H1 (cell line): Measurements from ENCODE around the gene PACSIN2. TPM values are rescaled to one million over a fixed set of nuclear protein-coding genes. Genes with fewer than 3 reads are reported as not detected.

ENCODE experiments used
- HDAC6 ChIP-seq: IDR thresholded peaks from one replicate; pipeline ENCODE4 v1.7.1; 2012; ENCODE audit warnings: low read depth, mild to moderate bottlenecking, inconsistent platforms, low read length, moderate library complexity
- SUZ12 ChIP-seq: fragments of 200-600 bp; sonication (generic); IDR thresholded peaks from 2 replicates; pipeline ENCODE4 v1.6.1; 2012; ENCODE audit warnings: mild to moderate bottlenecking, inconsistent platforms, low read length, moderate library complexity, mixed read lengths
- polyA plus RNA-seq, 7 experiments: library from polyadenylated mRNA; depleted of rRNA in 3 of 7; stranded (reverse) in 5 of 7; unstranded in 2 of 7; fragments of >200 nt in 5 of 7; fragments of 200-250 nt in 2 of 7; gene quantifications; 1 replicate in 5 of 7; 2 replicates in 1 of 7; 4 replicates in 1 of 7; pipeline versions ENCODE4 v1.2.1 to v1.2.3, GENCODE V29; 2011 to 2013; ENCODE audit warnings: missing spikeins in 2 of 7, mixed read lengths in 2 of 7
- total RNA-seq: library from RNA; stranded (reverse); fragmentation: NEBNext Ultra II Directional; extraction: Animal tissue kit (Norgen Biotek cat#: 25700); gene quantifications from 2 replicates; pipeline ENCODE4 v1.2.1, GENCODE V29; 2021
- TF ChIP-seq, protein P1 (sequence below): fragments of 300-600 bp; sonication (generic); IDR thresholded peaks from 2 replicates; pipeline ENCODE4 v1.7.1; 2012; ENCODE audit warnings: low read length, moderate library complexity, mild to moderate bottlenecking, inconsistent platforms; ENCODE audit not compliant: insufficient replicate concordance
- TF ChIP-seq, protein P2 (sequence below): IDR thresholded peaks from 2 replicates; pipeline ENCODE4 v1.6.1; 2011; ENCODE audit warnings: low read length, improper control_type of control experiment

The PACSIN2 gene
- total and polyA plus RNA-seq, 2 of the 8 experiments (the other 6 are each of a cell fraction or from before 2014, with no cell fraction given) = 44.8 to 64.2 TPM

DNA sequence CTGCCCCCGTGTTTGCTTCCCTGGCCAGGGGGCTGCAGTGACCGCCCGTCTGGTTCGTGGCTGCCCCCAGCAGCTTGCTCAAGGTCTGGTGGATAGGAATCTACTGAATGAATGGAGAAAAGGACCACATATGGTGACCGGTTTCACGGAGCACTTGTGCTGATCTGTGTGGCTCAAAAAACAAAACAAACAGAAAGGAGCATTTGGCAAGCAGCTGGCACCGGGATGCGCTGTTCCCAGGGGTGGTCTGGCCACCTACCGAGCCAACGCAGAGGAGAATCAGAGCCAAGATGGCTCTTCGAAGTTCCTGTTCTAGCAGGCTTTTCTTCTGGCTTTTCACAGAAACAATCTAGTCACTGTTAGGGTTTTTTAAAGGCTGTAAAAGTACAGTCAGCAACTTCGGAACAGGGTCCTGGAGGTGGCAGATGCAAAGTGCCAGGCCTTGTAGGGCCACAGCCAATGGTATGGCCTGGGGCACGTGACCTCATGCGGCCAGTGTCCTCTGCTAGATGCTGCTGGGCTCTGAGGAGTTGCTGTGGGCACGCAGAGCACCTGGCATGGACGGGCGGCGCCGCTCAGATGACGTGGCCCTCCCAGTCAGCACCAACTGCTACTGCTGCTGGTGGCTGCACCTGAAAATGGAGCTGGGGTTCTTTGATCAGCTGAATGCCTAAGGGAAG lies 27.3 kb upstream of the PACSIN2 start (continued):
- TF ChIP-seq, protein P1, sequence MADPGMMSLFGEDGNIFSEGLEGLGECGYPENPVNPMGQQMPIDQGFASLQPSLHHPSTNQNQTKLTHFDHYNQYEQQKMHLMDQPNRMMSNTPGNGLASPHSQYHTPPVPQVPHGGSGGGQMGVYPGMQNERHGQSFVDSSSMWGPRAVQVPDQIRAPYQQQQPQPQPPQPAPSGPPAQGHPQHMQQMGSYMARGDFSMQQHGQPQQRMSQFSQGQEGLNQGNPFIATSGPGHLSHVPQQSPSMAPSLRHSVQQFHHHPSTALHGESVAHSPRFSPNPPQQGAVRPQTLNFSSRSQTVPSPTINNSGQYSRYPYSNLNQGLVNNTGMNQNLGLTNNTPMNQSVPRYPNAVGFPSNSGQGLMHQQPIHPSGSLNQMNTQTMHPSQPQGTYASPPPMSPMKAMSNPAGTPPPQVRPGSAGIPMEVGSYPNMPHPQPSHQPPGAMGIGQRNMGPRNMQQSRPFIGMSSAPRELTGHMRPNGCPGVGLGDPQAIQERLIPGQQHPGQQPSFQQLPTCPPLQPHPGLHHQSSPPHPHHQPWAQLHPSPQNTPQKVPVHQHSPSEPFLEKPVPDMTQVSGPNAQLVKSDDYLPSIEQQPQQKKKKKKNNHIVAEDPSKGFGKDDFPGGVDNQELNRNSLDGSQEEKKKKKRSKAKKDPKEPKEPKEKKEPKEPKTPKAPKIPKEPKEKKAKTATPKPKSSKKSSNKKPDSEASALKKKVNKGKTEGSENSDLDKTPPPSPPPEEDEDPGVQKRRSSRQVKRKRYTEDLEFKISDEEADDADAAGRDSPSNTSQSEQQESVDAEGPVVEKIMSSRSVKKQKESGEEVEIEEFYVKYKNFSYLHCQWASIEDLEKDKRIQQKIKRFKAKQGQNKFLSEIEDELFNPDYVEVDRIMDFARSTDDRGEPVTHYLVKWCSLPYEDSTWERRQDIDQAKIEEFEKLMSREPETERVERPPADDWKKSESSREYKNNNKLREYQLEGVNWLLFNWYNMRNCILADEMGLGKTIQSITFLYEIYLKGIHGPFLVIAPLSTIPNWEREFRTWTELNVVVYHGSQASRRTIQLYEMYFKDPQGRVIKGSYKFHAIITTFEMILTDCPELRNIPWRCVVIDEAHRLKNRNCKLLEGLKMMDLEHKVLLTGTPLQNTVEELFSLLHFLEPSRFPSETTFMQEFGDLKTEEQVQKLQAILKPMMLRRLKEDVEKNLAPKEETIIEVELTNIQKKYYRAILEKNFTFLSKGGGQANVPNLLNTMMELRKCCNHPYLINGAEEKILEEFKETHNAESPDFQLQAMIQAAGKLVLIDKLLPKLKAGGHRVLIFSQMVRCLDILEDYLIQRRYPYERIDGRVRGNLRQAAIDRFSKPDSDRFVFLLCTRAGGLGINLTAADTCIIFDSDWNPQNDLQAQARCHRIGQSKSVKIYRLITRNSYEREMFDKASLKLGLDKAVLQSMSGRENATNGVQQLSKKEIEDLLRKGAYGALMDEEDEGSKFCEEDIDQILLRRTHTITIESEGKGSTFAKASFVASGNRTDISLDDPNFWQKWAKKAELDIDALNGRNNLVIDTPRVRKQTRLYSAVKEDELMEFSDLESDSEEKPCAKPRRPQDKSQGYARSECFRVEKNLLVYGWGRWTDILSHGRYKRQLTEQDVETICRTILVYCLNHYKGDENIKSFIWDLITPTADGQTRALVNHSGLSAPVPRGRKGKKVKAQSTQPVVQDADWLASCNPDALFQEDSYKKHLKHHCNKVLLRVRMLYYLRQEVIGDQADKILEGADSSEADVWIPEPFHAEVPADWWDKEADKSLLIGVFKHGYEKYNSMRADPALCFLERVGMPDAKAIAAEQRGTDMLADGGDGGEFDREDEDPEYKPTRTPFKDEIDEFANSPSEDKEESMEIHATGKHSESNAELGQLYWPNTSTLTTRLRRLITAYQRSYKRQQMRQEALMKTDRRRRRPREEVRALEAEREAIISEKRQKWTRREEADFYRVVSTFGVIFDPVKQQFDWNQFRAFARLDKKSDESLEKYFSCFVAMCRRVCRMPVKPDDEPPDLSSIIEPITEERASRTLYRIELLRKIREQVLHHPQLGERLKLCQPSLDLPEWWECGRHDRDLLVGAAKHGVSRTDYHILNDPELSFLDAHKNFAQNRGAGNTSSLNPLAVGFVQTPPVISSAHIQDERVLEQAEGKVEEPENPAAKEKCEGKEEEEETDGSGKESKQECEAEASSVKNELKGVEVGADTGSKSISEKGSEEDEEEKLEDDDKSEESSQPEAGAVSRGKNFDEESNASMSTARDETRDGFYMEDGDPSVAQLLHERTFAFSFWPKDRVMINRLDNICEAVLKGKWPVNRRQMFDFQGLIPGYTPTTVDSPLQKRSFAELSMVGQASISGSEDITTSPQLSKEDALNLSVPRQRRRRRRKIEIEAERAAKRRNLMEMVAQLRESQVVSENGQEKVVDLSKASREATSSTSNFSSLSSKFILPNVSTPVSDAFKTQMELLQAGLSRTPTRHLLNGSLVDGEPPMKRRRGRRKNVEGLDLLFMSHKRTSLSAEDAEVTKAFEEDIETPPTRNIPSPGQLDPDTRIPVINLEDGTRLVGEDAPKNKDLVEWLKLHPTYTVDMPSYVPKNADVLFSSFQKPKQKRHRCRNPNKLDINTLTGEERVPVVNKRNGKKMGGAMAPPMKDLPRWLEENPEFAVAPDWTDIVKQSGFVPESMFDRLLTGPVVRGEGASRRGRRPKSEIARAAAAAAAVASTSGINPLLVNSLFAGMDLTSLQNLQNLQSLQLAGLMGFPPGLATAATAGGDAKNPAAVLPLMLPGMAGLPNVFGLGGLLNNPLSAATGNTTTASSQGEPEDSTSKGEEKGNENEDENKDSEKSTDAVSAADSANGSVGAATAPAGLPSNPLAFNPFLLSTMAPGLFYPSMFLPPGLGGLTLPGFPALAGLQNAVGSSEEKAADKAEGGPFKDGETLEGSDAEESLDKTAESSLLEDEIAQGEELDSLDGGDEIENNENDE = no peak
- TF ChIP-seq HDAC6 (no peak), SUZ12 (no peak)
- TF ChIP-seq, protein P2, sequence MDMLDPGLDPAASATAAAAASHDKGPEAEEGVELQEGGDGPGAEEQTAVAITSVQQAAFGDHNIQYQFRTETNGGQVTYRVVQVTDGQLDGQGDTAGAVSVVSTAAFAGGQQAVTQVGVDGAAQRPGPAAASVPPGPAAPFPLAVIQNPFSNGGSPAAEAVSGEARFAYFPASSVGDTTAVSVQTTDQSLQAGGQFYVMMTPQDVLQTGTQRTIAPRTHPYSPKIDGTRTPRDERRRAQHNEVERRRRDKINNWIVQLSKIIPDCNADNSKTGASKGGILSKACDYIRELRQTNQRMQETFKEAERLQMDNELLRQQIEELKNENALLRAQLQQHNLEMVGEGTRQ = no peak
